Measurements from ENCODE around the gene CARD19.

Gene CARD19

DNA sequence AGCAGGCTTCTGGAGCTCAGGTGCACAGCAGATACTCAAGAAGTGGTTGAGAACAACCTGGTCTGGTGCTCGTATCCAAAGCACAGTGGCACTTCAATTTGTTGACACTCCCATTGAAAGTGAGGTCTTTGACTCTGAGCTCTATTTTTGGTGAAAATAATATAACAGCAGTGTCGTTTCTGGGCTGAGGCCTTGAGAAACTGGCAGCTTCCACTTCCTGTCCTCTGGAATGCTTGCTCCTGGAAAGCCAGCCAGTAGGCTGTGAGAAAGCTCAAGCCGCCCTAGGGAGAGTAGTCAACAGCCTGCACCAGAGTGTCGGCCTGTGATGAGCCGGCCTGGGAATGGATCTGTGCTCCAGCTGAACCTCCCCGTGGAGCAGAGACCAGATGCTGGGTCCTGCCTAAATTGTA is 44.3 kb upstream of the CARD19 start:
- TF ChIP-seq, protein P1, sequence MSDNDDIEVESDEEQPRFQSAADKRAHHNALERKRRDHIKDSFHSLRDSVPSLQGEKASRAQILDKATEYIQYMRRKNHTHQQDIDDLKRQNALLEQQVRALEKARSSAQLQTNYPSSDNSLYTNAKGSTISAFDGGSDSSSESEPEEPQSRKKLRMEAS (IDR thresholded peaks at IDR 0.05), result no peak
- TF ChIP-seq CEBPB (IDR thresholded peaks at IDR 0.05) (no peak), TCF12 (IDR thresholded peaks at IDR 0.05; ENCODE audit: low read depth) (no peak), YY1 (IDR thresholded peaks at IDR 0.05; ENCODE audit: low read depth) (no peak), EGR1 (IDR thresholded peaks at IDR 0.05) (no peak), ZBTB7A (IDR thresholded peaks at IDR 0.05; ENCODE audit: low read depth) (no peak), FOXM1 (IDR thresholded peaks at IDR 0.05; ENCODE audit: borderline replicate concordance, low read depth) (no peak), NFIC (IDR thresholded peaks at IDR 0.05) (no peak), EP300 (IDR thresholded peaks at IDR 0.05; ENCODE audit: borderline replicate concordance) (no peak), CREB1 (IDR thresholded peaks at IDR 0.05; ENCODE audit: low read depth) (no peak), TAF1 (IDR thresholded peaks at IDR 0.05; ENCODE audit: low read depth) (no peak), RAD21 (IDR thresholded peaks at IDR 0.05; ENCODE audit: low read depth) (no peak), TEAD4 (IDR thresholded peaks at IDR 0.05) (no peak)
- TF ChIP-seq, protein P2, sequence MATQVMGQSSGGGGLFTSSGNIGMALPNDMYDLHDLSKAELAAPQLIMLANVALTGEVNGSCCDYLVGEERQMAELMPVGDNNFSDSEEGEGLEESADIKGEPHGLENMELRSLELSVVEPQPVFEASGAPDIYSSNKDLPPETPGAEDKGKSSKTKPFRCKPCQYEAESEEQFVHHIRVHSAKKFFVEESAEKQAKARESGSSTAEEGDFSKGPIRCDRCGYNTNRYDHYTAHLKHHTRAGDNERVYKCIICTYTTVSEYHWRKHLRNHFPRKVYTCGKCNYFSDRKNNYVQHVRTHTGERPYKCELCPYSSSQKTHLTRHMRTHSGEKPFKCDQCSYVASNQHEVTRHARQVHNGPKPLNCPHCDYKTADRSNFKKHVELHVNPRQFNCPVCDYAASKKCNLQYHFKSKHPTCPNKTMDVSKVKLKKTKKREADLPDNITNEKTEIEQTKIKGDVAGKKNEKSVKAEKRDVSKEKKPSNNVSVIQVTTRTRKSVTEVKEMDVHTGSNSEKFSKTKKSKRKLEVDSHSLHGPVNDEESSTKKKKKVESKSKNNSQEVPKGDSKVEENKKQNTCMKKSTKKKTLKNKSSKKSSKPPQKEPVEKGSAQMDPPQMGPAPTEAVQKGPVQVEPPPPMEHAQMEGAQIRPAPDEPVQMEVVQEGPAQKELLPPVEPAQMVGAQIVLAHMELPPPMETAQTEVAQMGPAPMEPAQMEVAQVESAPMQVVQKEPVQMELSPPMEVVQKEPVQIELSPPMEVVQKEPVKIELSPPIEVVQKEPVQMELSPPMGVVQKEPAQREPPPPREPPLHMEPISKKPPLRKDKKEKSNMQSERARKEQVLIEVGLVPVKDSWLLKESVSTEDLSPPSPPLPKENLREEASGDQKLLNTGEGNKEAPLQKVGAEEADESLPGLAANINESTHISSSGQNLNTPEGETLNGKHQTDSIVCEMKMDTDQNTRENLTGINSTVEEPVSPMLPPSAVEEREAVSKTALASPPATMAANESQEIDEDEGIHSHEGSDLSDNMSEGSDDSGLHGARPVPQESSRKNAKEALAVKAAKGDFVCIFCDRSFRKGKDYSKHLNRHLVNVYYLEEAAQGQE (IDR thresholded peaks at IDR 0.05; ENCODE audit: low read depth), result no peak
- TF ChIP-seq, protein P3, sequence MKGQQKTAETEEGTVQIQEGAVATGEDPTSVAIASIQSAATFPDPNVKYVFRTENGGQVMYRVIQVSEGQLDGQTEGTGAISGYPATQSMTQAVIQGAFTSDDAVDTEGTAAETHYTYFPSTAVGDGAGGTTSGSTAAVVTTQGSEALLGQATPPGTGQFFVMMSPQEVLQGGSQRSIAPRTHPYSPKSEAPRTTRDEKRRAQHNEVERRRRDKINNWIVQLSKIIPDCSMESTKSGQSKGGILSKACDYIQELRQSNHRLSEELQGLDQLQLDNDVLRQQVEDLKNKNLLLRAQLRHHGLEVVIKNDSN (IDR thresholded peaks at IDR 0.05), result no peak

DNA sequence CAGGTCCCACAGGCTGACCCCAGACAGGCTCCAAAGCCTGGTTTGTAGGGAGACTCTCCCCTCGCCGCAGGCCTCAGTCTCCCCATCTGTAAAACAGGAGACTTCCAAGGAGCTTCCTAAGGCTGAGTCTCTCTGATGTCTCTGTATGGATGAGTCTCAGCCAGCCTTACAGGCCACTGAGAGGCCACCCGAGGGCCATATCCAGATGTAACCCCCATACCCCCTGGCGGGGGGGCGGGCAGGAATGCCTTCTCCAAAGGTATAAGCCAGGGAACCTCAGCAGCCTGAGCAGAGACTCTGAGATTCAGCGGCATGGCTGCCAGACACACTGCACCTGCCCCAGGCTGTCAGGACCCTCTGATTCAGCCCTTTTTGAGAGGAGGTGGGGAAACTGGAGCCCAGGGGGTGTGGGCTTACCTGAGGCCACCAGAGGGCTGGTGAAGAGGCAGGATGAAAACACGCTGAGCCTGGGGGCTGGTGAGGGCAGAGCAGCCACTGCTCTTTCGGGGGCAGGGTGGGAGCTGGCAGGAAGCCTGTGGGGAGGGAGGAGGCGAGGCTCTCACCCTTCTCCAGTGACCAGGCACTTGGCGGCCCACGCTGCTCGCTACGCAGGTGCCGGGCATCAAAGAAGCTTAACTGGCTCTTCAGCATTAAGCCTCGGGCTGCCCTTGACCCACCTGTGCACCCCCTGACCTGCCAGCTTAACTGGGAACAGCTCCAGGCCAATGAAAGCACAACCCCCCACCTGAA is 43.1 kb upstream of the CARD19 start:
- TF ChIP-seq RAD21 (IDR thresholded peaks at IDR 0.05; ENCODE audit: low read depth), result no peak
- TF ChIP-seq, protein P2 (IDR thresholded peaks at IDR 0.05; ENCODE audit: low read depth), result no peak
- TF ChIP-seq, protein P3 (IDR thresholded peaks at IDR 0.05), result no peak
- no peak for TF ChIP-seq ZBTB7A (IDR thresholded peaks at IDR 0.05; ENCODE audit: low read depth)
- TF ChIP-seq FOXM1 (IDR thresholded peaks at IDR 0.05; ENCODE audit: borderline replicate concordance, low read depth), result no peak
- no peak for TF ChIP-seq TEAD4 (IDR thresholded peaks at IDR 0.05)
- TF ChIP-seq TAF1 (IDR thresholded peaks at IDR 0.05; ENCODE audit: low read depth), result no peak
- no peak for TF ChIP-seq YY1 (IDR thresholded peaks at IDR 0.05; ENCODE audit: low read depth)
- no peak for TF ChIP-seq NFIC (IDR thresholded peaks at IDR 0.05)
- TF ChIP-seq EGR1 (IDR thresholded peaks at IDR 0.05), result no peak
- TF ChIP-seq CEBPB (IDR thresholded peaks at IDR 0.05), result no peak
- no peak for TF ChIP-seq EP300 (IDR thresholded peaks at IDR 0.05; ENCODE audit: borderline replicate concordance)
- no peak for TF ChIP-seq CREB1 (IDR thresholded peaks at IDR 0.05; ENCODE audit: low read depth)
- TF ChIP-seq TCF12 (IDR thresholded peaks at IDR 0.05; ENCODE audit: low read depth), result no peak
- TF ChIP-seq, protein P1 (IDR thresholded peaks at IDR 0.05), result no peak

DNA sequence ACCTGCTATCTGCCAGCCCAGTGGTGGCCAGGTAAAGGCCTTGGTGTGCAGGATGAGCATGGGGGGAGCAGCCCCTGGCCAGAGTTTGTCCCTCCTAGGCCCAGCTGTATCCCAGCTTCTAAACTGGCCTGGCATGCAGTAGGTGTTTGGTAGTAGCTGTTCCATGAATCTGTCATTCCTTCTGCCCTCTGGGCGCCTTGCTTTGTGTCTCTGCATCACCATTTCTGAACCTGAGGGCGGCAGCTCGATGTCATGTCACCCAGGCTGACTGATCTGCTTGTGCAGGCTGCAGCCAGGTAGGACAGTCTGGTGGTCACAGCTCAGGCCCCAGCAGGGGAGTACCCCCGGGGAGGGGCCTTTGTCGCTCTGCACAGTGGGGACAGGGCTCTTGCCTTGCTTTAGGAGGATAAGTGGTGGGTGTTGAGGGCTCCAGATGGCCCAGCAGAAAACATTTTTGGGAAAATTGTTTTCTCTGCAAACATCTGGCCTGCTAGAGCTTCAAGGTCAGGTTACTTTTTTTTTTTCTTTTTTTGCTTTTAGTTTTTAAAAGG is 42.2 kb upstream of the CARD19 start:
- TF ChIP-seq, protein P2 (IDR thresholded peaks at IDR 0.05; ENCODE audit: low read depth), result no peak
- TF ChIP-seq, protein P3 (IDR thresholded peaks at IDR 0.05), result no peak
- no peak for TF ChIP-seq FOXM1 (IDR thresholded peaks at IDR 0.05; ENCODE audit: borderline replicate concordance, low read depth)
- TF ChIP-seq ZBTB7A (IDR thresholded peaks at IDR 0.05; ENCODE audit: low read depth), result no peak
- no peak for TF ChIP-seq EGR1 (IDR thresholded peaks at IDR 0.05)
- no peak for TF ChIP-seq EP300 (IDR thresholded peaks at IDR 0.05; ENCODE audit: borderline replicate concordance)
- no peak for TF ChIP-seq TAF1 (IDR thresholded peaks at IDR 0.05; ENCODE audit: low read depth)
- TF ChIP-seq TEAD4 (IDR thresholded peaks at IDR 0.05), result no peak
- no peak for TF ChIP-seq RAD21 (IDR thresholded peaks at IDR 0.05; ENCODE audit: low read depth)
- TF ChIP-seq NFIC (IDR thresholded peaks at IDR 0.05), result no peak
- TF ChIP-seq, protein P1 (IDR thresholded peaks at IDR 0.05), result no peak
- TF ChIP-seq TCF12 (IDR thresholded peaks at IDR 0.05; ENCODE audit: low read depth), result no peak
- TF ChIP-seq CEBPB (IDR thresholded peaks at IDR 0.05), result no peak
- no peak for TF ChIP-seq CREB1 (IDR thresholded peaks at IDR 0.05; ENCODE audit: low read depth)
